Endodermal cell (in vitro differentiated cells): ENCODE data around the gene HSP90AB1. TPM values are rescaled to one million over a fixed set of nuclear protein-coding genes. Genes with fewer than 3 reads are reported as not detected.

Experiments
- DNase-seq: peaks from one replicate; pipeline ENCODE4 v3.0.0-alpha.2; 2017
- H3K27ac ChIP-seq: 2 replicates; pipeline ENCODE4 v1.5.1; 2013; ENCODE audit warnings: mild to moderate bottlenecking, low read depth, low read length, moderate library complexity
- H3K27me3 ChIP-seq: 2 replicates; pipeline ENCODE4 v1.6.1; 2013; ENCODE audit warnings: mild to moderate bottlenecking, low read length, moderate library complexity; ENCODE audit not compliant: insufficient read depth, control insufficient read depth, poor library complexity, severe bottlenecking
- H3K36me3 ChIP-seq: 2 replicates; pipeline ENCODE4 v1.7.0; 2013; ENCODE audit warnings: mild to moderate bottlenecking, low read length, moderate library complexity; ENCODE audit not compliant: control insufficient read depth, insufficient read depth
- H3K4me1 ChIP-seq: one replicate; pipeline ENCODE4 v1.7.0; 2013; ENCODE audit warnings: low read length; ENCODE audit not compliant: control insufficient read depth, insufficient read depth
- H3K4me3 ChIP-seq: 2 replicates; pipeline ENCODE4 v1.5.1; 2013; ENCODE audit warnings: mild to moderate bottlenecking, low read length, moderate library complexity
- H3K9ac ChIP-seq: 2 replicates; pipeline ENCODE4 v1.6.1; 2013; ENCODE audit warnings: mild to moderate bottlenecking, low read length, moderate library complexity; ENCODE audit not compliant: poor library complexity, severe bottlenecking; ENCODE audit errors: extremely low read depth
- H3K9me3 ChIP-seq: 2 replicates; pipeline ENCODE4 v1.6.1; 2013; ENCODE audit warnings: mild to moderate bottlenecking, low read length, moderate library complexity; ENCODE audit not compliant: control insufficient read depth
- H3K27ac Mint-ChIP-seq: 2 replicates; pipeline ENCODE4 v1.8.0; 2020; ENCODE audit warnings: mixed read lengths
- H3K27me3 Mint-ChIP-seq: 2 replicates; pipeline ENCODE4 v1.8.0; 2021; ENCODE audit warnings: mild to moderate bottlenecking, mixed read lengths; ENCODE audit not compliant: insufficient read depth
- H3K36me3 Mint-ChIP-seq: 2 replicates; pipeline ENCODE4 v1.8.0; 2020; ENCODE audit warnings: low read depth, mixed read lengths
- H3K4me1 Mint-ChIP-seq: 2 replicates; pipeline ENCODE4 v1.8.0; 2020; ENCODE audit warnings: mixed read lengths
- H3K4me3 Mint-ChIP-seq: 2 replicates; pipeline ENCODE4 v1.8.0; 2020; ENCODE audit warnings: mild to moderate bottlenecking, moderate library complexity, mixed read lengths
- H3K9me3 Mint-ChIP-seq: 2 replicates; pipeline ENCODE4 v1.8.0; 2020; ENCODE audit warnings: mild to moderate bottlenecking, mixed read lengths
- WGBS, 2 experiments: methylation state at CpG; one replicate each; pipeline versions ENCODE4 v1.1.5 to v1.1.7; 2013; ENCODE audit warnings: missing lambda C conversion rate in 2 of 2, mixed read lengths in 1 of 2; ENCODE audit not compliant: insufficient coverage in 1 of 2, insufficient read length in 1 of 2; 5-methylcytosine and 5-hydroxymethylcytosine counted together
- total RNA-seq, 2 donors: library from RNA; stranded (reverse); fragmentation: NEBNext Ultra II Directional in 1 of 2; extraction: Animal tissue kit (Norgen Biotek cat#: 25700) in 1 of 2; gene quantifications; 2 replicates in 1 of 2; 3 replicates in 1 of 2; pipeline ENCODE4 v1.2.1, GENCODE V29; 2021
- TF ChIP-seq, protein P1 (sequence below): fragments of 200-600 bp; sonication (generic); conservative IDR thresholded peaks from 2 replicates; pipeline ENCODE4 v1.5.0; 2021; ENCODE audit warnings: antibody characterized with exemption, mild to moderate bottlenecking

The HSP90AB1 gene
- total RNA-seq, 2 donors from 2014 or later, result 1,356 to 1,422 TPM

DNA sequence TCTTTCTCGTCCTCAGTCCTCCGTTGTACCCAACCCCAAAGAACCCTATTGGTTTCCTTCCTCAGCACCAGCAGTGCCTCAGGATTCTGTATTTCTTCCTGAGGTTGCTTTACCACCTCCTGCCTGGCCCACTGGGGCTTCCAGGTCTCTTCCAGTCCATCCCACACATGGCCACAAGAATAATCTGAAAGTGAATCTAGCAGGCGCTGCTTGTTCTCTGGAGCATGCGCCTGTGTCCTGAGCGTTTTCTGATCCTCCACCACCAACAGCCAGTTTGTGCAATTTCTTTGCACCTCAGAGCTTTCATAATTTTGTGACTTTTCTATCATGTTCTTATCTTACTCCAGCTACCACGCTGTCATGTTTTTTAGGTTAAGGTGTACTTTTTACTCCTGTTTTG lies 11.6 kb upstream of the HSP90AB1 start:
- Histone ChIP-seq H3K9me3 (no peaks in the 10 kb centered on the region), H3K4me3 (no peak overlapping the region), H3K27ac (no peak overlapping the region), H3K9ac (no peak overlapping the region), H3K27me3 (no peaks in the 10 kb centered on the region), H3K4me1 (peaks cover 8% of the 10 kb centered on the region), H3K36me3 (peaks cover 13% of the 10 kb centered on the region)
- DNase-seq, result no peak
- peak overlapping the region; percentile 95 for H3K27ac Mint-ChIP-seq
- peaks cover 4% of the 10 kb centered on the region for H3K27me3 Mint-ChIP-seq
- no peaks in the 10 kb centered on the region for H3K9me3 Mint-ChIP-seq
- TF ChIP-seq, protein P1, sequence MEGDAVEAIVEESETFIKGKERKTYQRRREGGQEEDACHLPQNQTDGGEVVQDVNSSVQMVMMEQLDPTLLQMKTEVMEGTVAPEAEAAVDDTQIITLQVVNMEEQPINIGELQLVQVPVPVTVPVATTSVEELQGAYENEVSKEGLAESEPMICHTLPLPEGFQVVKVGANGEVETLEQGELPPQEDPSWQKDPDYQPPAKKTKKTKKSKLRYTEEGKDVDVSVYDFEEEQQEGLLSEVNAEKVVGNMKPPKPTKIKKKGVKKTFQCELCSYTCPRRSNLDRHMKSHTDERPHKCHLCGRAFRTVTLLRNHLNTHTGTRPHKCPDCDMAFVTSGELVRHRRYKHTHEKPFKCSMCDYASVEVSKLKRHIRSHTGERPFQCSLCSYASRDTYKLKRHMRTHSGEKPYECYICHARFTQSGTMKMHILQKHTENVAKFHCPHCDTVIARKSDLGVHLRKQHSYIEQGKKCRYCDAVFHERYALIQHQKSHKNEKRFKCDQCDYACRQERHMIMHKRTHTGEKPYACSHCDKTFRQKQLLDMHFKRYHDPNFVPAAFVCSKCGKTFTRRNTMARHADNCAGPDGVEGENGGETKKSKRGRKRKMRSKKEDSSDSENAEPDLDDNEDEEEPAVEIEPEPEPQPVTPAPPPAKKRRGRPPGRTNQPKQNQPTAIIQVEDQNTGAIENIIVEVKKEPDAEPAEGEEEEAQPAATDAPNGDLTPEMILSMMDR, result no peak
- H3K4me3 Mint-ChIP-seq, result no peak overlapping the region
- WGBS, 2 experiments, result 80 to 91% methylated on average over 6 of the region's 6 CpGs
- H3K36me3 Mint-ChIP-seq, result peaks cover 33% of the 10 kb centered on the region
- H3K4me1 Mint-ChIP-seq, result peaks cover 24% of the 10 kb centered on the region

DNA sequence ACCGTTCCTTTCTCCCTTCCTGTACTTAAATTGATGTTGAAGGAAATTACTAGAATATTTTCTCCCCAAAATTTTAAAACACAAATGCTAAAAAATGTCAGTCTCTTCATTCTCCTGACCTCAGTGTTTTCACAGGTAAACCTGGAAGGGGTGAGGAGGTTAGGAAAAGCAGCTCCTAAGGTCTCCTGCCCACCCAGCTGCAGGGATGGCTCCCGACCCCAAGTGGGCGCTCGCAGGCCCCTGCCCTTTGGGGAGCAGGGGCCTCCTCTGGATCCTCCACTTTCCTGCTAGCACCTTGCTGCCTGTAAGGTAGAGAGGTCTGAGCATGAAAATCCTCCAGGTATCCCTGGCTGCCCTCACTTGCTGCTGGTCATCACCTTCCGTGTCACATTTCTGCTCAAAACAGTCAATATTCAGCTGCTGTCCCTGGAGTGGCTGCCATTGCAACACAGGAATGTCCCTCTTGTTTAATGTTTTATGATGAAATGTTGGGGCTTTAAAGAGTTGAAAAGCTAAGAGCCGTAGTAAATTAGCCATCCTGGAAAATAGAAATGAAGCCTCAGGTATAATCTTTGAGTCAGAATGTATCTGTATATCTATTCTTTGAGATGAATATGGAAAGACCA lies 10.9 kb upstream of the HSP90AB1 start:
- Mint-ChIP-seq H3K4me1 (peaks cover 24% of the 10 kb centered on the region), H3K36me3 (peaks cover 26% of the 10 kb centered on the region), H3K4me3 (no peak overlapping the region), H3K27me3 (peaks cover 4% of the 10 kb centered on the region), H3K27ac (no peak overlapping the region), H3K9me3 (no peaks in the 10 kb centered on the region)
- Histone ChIP-seq H3K4me3 (no peak overlapping the region), H3K27me3 (no peaks in the 10 kb centered on the region), H3K9ac (no peak overlapping the region), H3K4me1 (peaks cover 7% of the 10 kb centered on the region), H3K27ac (no peak overlapping the region), H3K9me3 (no peaks in the 10 kb centered on the region), H3K36me3 (peaks cover 9% of the 10 kb centered on the region)
- TF ChIP-seq, protein P1, result peak; percentile 50
- DNase-seq, result no peak
- 90 to 95% methylated on average over 4 to 5 of the region's 6 CpGs for WGBS, 2 experiments

DNA sequence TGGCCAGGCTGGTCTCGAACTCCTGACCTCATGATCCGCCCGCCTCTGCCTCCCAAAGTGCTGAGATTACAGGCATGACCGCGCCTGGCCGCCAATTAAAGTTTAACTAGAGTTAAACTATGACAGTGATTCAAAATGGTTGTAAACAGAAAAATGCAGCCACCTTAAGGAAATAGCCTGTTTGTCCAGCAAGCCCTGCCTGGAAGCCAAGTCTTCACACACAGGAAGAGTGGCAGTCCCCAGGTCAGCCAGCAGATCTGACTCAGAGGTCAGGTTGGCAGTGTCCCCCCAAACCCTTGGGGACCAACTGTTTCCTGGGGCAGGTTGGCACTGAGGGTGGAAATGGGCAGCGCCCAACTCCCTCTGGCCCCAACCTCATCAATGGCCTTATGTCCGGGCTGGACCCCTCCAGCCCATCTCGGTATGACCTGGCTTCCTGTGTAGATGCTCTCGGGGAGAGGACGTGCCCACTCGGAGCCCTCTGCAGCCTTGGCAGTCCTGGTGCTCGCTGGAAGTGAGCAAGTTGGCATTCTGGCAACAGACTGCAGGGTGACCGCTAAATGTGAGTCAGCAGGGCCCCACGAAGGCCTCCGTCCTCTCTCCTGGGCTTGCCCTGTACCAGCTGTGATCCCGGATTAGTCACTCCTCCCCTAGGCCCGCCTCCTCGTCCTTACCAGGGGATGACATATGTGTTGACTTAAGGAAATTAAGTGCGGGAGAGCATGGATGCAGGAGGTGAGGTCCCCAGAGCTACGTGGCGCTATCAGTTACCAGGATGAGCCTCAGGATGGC lies 9.7 kb upstream of the HSP90AB1 start:
- Mint-ChIP-seq H3K9me3 (no peaks in the 10 kb centered on the region), H3K4me1 (peaks cover 24% of the 10 kb centered on the region), H3K27me3 (peaks cover 4% of the 10 kb centered on the region), H3K4me3 (peak overlapping the region; percentile 71), H3K36me3 (peaks cover 16% of the 10 kb centered on the region), H3K27ac (peak overlapping the region; percentile 97)
- Histone ChIP-seq H3K4me3 (peak overlapping the region; percentile 81), H3K4me1 (peaks cover 7% of the 10 kb centered on the region), H3K27me3 (no peaks in the 10 kb centered on the region), H3K9me3 (no peaks in the 10 kb centered on the region), H3K27ac (no peak overlapping the region), H3K36me3 (peaks cover 6% of the 10 kb centered on the region), H3K9ac (peak overlapping the region; percentile 87)
- TF ChIP-seq, protein P1, result no peak
- peak; percentile 92 for DNase-seq
- 56 to 58% methylated on average over 12 to 22 of the region's 22 CpGs for WGBS, 2 experiments
